GM19455 (cell line): ENCODE measurements around the gene VIPR1.

Source experiments
- ATAC-seq: cut with Tn5 transposase; IDR thresholded peaks from one replicate; pipeline ENCODE4 v1.9.1; 2021; ENCODE audit not compliant: unreplicated experiment

Gene VIPR1

DNA sequence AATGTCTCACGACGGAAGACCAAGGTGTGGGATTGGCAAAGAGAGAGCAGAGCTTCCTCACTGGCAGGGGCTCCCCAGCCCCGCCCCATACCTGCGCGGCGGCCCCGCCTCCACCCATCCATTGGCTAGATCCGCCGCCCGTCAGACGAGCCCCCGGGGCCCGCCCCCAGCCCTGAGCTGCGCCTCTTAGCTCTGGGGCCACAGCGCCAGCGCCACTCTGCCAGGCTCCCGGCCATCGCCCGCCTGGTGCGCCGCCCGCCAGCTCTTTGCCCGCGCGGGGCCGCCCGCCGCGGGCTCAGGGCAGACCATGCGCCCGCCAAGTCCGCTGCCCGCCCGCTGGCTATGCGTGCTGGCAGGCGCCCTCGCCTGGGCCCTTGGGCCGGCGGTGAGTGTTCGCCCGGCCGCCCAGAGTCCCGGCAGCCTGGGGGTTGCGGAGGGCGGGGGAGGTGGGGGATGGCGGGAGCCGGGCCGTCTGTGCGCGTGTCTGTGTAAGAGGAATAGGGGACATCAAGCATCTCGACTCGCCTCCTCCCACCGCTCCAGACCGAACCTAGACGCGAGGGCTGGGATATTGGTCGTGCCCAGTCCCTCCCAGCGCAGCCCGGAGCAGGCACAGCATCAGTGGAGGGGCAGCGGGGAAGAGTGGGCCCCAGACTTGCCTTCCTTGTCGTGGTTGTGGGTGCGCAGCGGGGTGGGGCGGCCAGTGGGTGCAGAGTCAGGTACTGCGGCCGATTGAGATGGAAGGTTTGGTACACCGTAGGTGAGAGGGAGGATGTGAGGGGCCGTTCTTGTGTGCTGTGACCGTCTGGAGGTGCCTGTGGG lies at the start of gene VIPR1:
Gene VIPR1 (plus strand): TSS at position 215 of the 822 bp plus-strand sequence. CDS start 93 bp downstream, at position 308.
- peak; percentile 95 for ATAC-seq

DNA sequence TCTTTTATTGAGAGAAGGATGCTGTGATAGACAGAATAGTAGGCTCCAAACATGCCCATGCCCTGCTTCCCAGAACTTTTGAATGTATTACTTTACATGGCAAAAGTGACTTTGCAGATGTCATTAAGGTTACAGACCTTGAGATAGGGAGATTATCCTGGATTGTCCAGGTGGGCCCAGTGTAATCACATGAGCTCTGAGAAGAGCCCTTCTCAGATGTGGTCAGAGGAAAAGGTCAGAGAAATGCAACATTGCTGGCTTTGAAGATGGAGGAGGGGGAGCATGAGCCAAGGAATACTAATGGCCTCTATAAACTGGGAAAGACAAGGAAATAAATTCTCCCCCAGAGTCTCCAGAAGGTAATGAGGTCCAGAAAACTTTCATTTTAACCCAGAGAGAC lies 46.2 kb upstream of the VIPR1 start:
- no peak for ATAC-seq

GRCh38 chr3:42459151-42459550 lies 43.3 kb upstream of the VIPR1 start:
- ATAC-seq = no peak

DNA sequence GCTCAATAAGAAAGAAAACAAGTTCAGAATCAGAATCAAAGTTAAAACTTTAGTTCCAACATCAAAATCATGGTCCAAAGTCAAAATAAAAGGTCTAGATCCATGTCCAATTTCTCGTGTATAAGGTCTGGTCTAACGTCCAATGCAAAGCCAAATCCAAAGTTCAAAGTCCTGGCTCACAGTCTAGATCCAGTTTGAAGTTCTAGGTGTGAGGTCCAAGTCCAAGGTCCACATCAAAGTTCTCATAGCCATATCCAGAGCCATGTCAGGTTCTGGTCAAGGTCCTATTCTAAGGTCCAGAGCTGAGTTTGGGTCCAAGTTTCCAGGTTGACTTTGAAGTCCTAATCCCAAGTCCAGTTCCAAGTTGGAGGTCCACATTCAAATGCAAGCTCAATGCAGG lies 40.7 kb upstream of the VIPR1 start:
- no peak for ATAC-seq

DNA sequence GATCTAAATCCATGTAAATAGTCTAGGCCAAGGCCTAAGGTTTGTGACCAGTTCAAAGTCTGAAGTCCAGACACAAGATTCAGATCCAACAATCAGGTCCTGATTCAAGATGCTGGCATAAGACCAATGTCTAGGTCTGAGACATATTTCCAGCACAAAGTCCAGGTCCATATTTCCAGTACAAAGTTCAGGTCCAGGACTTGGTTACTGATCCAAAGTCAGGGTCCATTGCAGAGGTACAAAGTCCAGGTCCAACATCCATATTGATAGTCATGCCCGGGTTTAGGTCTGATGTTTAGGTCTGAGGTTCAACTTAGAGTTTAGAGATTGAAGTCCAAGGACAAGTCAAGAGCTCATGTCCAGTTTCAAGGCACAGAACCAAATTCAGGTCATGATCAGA lies 39.4 kb upstream of the VIPR1 start:
- no peak for ATAC-seq

- ATAC-seq = no peak
These were observed 34.3 kb upstream of the VIPR1 start for GRCh38 chr3:42468111-42468510.

DNA sequence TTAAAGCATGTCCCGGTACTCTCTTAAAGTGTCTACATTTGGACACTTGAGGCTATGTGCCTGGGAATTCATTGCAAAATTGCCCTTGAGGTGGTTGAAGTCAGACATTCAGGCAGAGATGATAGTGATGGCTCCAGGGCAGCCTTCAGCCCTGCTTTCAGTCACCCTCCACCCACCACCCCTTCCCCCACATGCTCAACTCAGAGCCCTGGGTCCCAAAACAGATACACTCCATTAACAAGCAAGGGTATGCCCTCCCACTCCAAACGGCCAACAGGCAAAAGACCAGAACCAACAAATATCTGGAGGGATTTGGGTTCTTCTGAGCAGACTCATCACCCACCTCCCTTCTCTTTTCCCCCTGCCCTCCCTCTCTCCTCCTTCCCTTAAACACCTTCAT lies 29.9 kb upstream of the VIPR1 start:
- ATAC-seq = no peak

DNA sequence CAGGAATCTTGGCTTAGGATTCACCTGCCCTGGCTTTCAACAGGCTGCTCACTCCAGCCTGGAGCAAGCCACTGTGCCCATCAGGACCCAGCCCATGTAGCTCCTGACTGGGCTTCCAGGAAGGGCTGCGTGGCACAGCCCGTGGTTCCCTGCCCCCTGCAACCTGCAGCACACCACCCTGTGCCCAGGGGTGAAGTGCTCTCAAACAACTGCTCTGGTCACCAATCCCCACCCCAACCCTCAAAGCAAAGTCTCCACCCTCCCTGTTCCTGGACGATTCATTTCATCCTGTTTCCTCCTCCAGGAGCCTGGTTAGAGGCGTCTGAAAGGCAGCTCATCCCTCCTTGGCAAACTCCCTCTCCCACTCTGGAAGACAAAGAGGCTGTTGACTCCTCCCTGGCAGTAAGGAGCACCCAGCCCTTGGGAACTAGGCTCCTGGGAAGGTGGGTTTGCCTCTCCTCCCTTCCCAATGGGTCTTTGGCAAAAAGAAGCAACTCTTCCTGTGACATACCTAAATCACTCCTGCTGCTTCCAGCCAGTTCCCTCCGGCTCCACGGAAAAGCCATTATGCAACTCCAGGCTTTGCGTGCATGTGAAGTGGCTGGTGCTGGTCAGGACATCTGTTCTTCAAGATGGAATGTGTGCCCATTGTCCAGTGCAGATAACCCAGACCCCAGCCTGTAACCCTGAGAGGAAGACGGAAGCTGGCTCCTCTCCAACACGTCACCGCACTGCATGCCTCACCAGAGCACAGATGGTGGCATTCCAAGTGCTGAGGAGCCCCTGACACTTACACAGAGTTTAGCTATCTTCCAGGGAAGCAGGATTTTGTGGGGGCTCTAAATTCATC lies 29.1 kb upstream of the VIPR1 start:
- no peak for ATAC-seq

- no peak for ATAC-seq
These were observed 26.0 kb upstream of the VIPR1 start for GRCh38 chr3:42476225-42477125.

GRCh38 chr3:42477696-42478095 lies 24.7 kb upstream of the VIPR1 start:
- ATAC-seq = no peak

- ATAC-seq = no peak
These were observed 23.6 kb upstream of the VIPR1 start for GRCh38 chr3:42478830-42479229.

- no peak for ATAC-seq
These were observed 15.5 kb upstream of the VIPR1 start for GRCh38 chr3:42486814-42487565.

- ATAC-seq = no peak
These were observed 13.8 kb upstream of the VIPR1 start for GRCh38 chr3:42488687-42489086.

DNA sequence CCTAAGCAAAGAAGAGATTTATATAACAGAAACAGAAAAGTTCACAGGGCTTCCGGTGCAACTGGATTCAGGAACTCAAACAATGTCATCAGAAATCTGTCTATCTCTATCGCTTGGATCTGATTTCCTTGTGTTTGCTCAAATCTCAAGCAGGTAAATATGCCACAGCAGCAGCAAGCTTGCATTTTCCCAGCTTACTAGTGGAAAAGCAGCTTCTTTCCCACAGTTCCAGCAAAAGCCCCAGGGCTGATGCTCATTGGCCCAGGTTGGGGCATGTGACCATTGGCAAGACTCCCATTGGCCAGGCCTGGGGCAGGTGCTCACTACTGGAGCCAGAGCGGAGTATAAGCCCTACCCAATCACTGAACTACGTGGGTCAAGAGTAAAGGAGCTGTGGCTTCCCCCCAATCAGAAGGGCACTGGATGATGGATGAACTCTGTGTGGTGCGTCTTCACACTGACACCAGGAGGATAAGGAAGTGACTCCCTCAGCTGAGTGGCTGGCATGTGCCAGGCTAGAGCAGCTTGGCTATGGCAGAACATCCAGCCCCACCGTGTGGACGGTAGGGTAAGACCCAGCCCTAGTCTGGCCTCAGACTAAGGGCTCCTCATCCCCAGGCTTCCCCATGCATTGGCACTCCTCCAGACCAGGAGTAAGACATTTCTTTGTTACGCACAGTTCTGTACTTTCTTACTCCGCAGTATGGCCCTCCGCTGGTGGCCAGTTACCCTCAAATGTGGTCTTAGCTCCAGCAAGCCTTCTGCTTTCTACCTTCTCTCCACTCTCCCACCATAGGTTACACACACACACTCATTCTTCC lies 13.1 kb upstream of the VIPR1 start:
- no peak for ATAC-seq

DNA sequence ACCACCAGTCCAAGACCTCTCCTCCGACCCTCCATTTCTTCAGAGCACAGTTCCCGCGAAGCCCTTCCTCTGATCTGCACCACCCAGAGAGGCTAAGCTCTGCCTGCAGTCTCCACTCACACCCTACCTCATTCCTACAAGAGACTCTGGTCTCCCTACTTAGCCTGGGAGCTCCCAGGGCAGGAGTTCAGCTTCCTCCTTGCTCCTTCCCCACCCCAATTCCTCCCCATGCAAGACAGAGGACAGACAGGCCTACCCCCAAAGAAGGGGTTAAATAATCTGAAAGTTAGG lies 12.6 kb upstream of the VIPR1 start:
- ATAC-seq = peak; percentile 11

- peak; percentile 97 for ATAC-seq
These were observed 12.2 kb upstream of the VIPR1 start for GRCh38 chr3:42490243-42490642.

DNA sequence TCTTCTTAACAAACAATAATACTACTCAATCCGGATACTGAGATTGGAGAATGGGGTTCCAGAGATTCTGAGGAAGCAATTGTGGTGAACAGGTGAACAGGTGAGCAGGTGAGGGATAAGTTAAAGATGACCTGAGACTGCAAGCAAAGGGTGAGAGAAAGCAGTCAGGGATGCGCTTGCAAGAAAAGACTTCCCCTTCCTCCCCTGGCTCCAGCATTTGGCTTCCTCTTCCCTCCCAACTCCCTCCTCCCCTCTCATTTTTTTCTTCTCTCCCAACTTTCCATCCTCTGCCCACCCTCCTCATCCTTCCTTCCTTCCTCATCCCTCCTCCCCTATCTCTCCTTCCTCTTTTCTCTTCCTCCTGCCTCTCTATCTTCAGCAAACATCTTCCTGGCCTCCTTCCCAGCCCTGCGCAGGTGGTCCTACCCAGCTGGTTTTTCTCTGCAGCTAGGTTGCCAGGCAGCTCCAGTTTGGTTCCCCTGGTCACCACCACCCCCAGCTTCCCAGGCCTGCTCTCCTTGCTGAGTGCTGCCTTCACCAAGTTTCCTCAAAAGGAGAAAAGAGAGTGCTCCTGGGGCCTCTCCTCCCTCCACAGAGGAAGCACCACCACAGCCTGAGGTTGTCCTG lies 10.4 kb upstream of the VIPR1 start:
- no peak for ATAC-seq

GRCh38 chr3:42492508-42493080 lies 9.8 kb upstream of the VIPR1 start:
- no peak for ATAC-seq
